GM23338 (cell line): ENCODE measurements around the gene KATNAL1. TPM values are rescaled to one million over a fixed set of nuclear protein-coding genes. Genes with fewer than 3 reads are reported as not detected.

Source experiments
- ATAC-seq: fragments of 200-7000 bp; cut with Tn5 transposase; 3 replicates; pipeline ENCODE4 v1.9.1; 2020
- DNase-seq: peaks from one replicate; pipeline ENCODE4 v3.0.0-alpha.2; 2015; ENCODE audit warnings: low spot score
- H2AFZ ChIP-seq: fragments of 200-600 bp; sonication (generic); 2 replicates; pipeline ENCODE4 v1.8.0; 2016; ENCODE audit warnings: antibody characterized with exemption, mild to moderate bottlenecking, moderate library complexity
- H3F3A ChIP-seq: fragments of 200-600 bp; sonication (generic); replicated peaks from 2 replicates; pipeline ENCODE4 v1.8.0; 2017; ENCODE audit warnings: antibody characterized with exemption, mixed run types, low read depth
- H3K27ac ChIP-seq: fragments of 200-600 bp; sonication (generic); 2 replicates; pipeline ENCODE4 v1.6.1; 2016; ENCODE audit warnings: low read depth
- H3K27me3 ChIP-seq: fragments of 200-600 bp; sonication (generic); 2 replicates; pipeline ENCODE4 v1.8.0; 2016; ENCODE audit warnings: mild to moderate bottlenecking, mixed run types, moderate library complexity; ENCODE audit not compliant: insufficient read depth
- H3K36me3 ChIP-seq: fragments of 200-600 bp; sonication (generic); 2 replicates; pipeline ENCODE4 v1.8.0; 2016; ENCODE audit warnings: mild to moderate bottlenecking; ENCODE audit not compliant: insufficient read depth
- H3K4me1 ChIP-seq: fragments of 200-600 bp; sonication (generic); 2 replicates; pipeline ENCODE4 v1.8.0; 2016; ENCODE audit warnings: mild to moderate bottlenecking, moderate library complexity; ENCODE audit not compliant: insufficient read depth
- H3K4me2 ChIP-seq: fragments of 200-600 bp; sonication (generic); 2 replicates; pipeline ENCODE4 v1.7.1; 2017; ENCODE audit warnings: mixed run types
- H3K4me3 ChIP-seq: fragments of 200-600 bp; sonication (generic); 2 replicates; pipeline ENCODE4 v1.6.1; 2016; ENCODE audit warnings: mixed run types
- H3K79me2 ChIP-seq: fragments of 200-600 bp; sonication (generic); replicated peaks from 2 replicates; pipeline ENCODE4 v1.8.0; 2017; ENCODE audit warnings: mild to moderate bottlenecking; ENCODE audit not compliant: insufficient read depth
- H3K9me2 ChIP-seq: fragments of 200-600 bp; sonication (generic); 2 replicates; pipeline ENCODE4 v1.8.0; 2017; ENCODE audit not compliant: insufficient read depth
- H4K20me1 ChIP-seq: fragments of 200-600 bp; sonication (generic); replicated peaks from 2 replicates; pipeline ENCODE4 v1.8.0; 2017; ENCODE audit warnings: mild to moderate bottlenecking; ENCODE audit not compliant: insufficient read depth
- H3K27ac Mint-ChIP-seq: 2 replicates; pipeline ENCODE4 v1.8.0; 2020; ENCODE audit warnings: inconsistent platforms, mild to moderate bottlenecking, moderate library complexity, mixed read lengths
- H3K27me3 Mint-ChIP-seq: 3 replicates; pipeline ENCODE4 v1.8.0; 2022; ENCODE audit warnings: low read depth, mild to moderate bottlenecking, moderate library complexity, mixed read lengths, inconsistent platforms; ENCODE audit not compliant: insufficient read depth, poor library complexity
- H3K36me3 Mint-ChIP-seq: 3 replicates; pipeline ENCODE4 v1.8.0; 2021; ENCODE audit warnings: low read depth, mild to moderate bottlenecking, inconsistent platforms, moderate library complexity, mixed read lengths
- H3K4me1 Mint-ChIP-seq: 3 replicates; pipeline ENCODE4 v1.8.0; 2020; ENCODE audit warnings: mild to moderate bottlenecking, inconsistent platforms, mixed read lengths
- H3K4me3 Mint-ChIP-seq: 3 replicates; pipeline ENCODE4 v1.8.0; 2021; ENCODE audit warnings: moderate library complexity, mild to moderate bottlenecking, inconsistent platforms, mixed read lengths
- H3K9me3 Mint-ChIP-seq: 3 replicates; pipeline ENCODE4 v1.8.0; 2020; ENCODE audit warnings: moderate library complexity, mild to moderate bottlenecking, inconsistent platforms, mixed read lengths
- CREB1 ChIP-seq: fragments of 250-450 bp; sonication (Bioruptor Pico); IDR thresholded peaks from 2 replicates; pipeline ENCODE4 v1.5.0; 2020; ENCODE audit warnings: low read depth, mild to moderate bottlenecking, moderate library complexity
- EZH2phosphoT487 ChIP-seq: fragments of 200-600 bp; sonication (generic); IDR thresholded peaks from one replicate; pipeline ENCODE4 v1.8.1; 2018; ENCODE audit warnings: antibody characterized with exemption; ENCODE audit not compliant: unreplicated experiment
- JUNB ChIP-seq: IDR thresholded peaks from one replicate; pipeline ENCODE4 v1.6.1; 2016; ENCODE audit warnings: antibody characterized with exemption; ENCODE audit not compliant: unreplicated experiment
- NANOG ChIP-seq: IDR thresholded peaks from 2 replicates; pipeline ENCODE4 v1.6.1; 2016; ENCODE audit warnings: antibody characterized with exemption, borderline replicate concordance
- POLR2AphosphoS5 ChIP-seq: IDR thresholded peaks from 2 replicates; pipeline ENCODE4 v1.6.1; 2016; ENCODE audit warnings: antibody characterized with exemption, low read depth
- ZNF114 ChIP-seq: fragments of 250-450 bp; sonication (Bioruptor Pico); IDR thresholded peaks from 2 replicates; pipeline ENCODE4 v1.5.0; 2020; ENCODE audit warnings: mild to moderate bottlenecking, moderate library complexity
- ZNF331 ChIP-seq: fragments of 250-450 bp; sonication (Bioruptor Pico); IDR thresholded peaks from 2 replicates; pipeline ENCODE4 v1.5.0; 2020; ENCODE audit warnings: low read depth, mild to moderate bottlenecking, moderate library complexity
- polyA plus RNA-seq: library from polyadenylated mRNA; unstranded; fragments of >200 nt; fragmentation: Nextera tagmentation; extraction: Ambion mirVana; gene quantifications from 2 replicates; pipeline ENCODE4 v1.2.1, GENCODE V29; 2016
- total RNA-seq: library from RNA; depleted of rRNA; stranded (reverse); fragments of >200 nt; shearing (Covaris generic); gene quantifications from 2 replicates; pipeline ENCODE4 v1.2.3, GENCODE V29; 2014
- TF ChIP-seq, protein P1 (sequence below): IDR thresholded peaks from one replicate; pipeline ENCODE4 v1.6.1; 2018; ENCODE audit warnings: antibody characterized with exemption; ENCODE audit not compliant: unreplicated experiment
- TF ChIP-seq, protein P2 (sequence below), 2 experiments: fragments of 200-600 bp in 1 of 2; sonication (generic) in 1 of 2; conservative IDR thresholded peaks; 2 replicates each; pipeline versions ENCODE4 v1.5.1 to v1.6.1; 2016 to 2017; ENCODE audit warnings: antibody characterized with exemption in 2 of 2, low read depth in 2 of 2, mild to moderate bottlenecking in 2 of 2, moderate library complexity in 1 of 2
- TF ChIP-seq, protein P3 (sequence below): fragments of 250-450 bp; sonication (Bioruptor Pico); IDR thresholded peaks from 2 replicates; pipeline ENCODE4 v1.5.0; 2020; ENCODE audit warnings: mild to moderate bottlenecking, moderate library complexity
- TF ChIP-seq, protein P4 (sequence below): IDR thresholded peaks from 2 replicates; pipeline ENCODE4 v1.6.1; 2016; ENCODE audit warnings: antibody characterized with exemption

Gene KATNAL1
- total and polyA plus RNA-seq, 2 experiments from 2014 or later, result 6.1 to 11.5 TPM

DNA sequence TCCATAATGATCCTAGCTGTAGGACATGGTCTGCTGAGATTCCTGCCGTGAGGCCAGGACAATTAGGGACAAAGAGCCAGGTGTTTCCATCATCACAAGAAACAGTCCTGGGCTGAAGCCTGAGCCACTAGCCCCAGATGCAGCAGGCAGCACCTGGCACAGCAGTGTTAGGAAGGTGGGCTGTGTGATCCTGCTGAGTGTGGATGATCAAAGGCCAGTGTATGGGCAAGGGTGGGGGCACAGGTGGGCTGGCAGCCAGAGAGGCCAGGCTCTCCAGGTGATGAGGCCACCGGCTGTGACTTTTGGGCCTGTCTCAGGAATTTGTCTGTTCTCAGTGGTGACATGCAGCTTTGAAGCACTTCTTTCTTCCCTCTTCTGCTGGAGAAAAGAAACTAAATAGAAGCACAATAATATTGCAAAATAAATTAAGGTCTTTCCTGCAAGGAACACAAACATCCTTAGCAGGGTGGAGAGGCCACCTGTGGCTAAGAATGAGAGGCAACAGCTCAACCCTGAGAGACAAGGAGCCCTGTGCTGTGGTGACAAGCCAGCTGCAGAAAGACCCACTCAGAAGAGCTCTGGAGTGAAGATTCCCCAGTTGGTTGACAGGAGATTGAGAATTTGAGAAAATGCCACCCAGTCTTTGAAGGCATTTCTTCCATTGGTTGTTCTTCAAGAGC is 127.6 kb downstream of the KATNAL1 start (continued):
- TF ChIP-seq, protein P1, sequence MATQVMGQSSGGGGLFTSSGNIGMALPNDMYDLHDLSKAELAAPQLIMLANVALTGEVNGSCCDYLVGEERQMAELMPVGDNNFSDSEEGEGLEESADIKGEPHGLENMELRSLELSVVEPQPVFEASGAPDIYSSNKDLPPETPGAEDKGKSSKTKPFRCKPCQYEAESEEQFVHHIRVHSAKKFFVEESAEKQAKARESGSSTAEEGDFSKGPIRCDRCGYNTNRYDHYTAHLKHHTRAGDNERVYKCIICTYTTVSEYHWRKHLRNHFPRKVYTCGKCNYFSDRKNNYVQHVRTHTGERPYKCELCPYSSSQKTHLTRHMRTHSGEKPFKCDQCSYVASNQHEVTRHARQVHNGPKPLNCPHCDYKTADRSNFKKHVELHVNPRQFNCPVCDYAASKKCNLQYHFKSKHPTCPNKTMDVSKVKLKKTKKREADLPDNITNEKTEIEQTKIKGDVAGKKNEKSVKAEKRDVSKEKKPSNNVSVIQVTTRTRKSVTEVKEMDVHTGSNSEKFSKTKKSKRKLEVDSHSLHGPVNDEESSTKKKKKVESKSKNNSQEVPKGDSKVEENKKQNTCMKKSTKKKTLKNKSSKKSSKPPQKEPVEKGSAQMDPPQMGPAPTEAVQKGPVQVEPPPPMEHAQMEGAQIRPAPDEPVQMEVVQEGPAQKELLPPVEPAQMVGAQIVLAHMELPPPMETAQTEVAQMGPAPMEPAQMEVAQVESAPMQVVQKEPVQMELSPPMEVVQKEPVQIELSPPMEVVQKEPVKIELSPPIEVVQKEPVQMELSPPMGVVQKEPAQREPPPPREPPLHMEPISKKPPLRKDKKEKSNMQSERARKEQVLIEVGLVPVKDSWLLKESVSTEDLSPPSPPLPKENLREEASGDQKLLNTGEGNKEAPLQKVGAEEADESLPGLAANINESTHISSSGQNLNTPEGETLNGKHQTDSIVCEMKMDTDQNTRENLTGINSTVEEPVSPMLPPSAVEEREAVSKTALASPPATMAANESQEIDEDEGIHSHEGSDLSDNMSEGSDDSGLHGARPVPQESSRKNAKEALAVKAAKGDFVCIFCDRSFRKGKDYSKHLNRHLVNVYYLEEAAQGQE, result no peak
- TF ChIP-seq ZNF331 (CRISPR knock-in tag) (no peak), CREB1 (CRISPR knock-in tag) (no peak), EZH2phosphoT487 (no peak)

DNA sequence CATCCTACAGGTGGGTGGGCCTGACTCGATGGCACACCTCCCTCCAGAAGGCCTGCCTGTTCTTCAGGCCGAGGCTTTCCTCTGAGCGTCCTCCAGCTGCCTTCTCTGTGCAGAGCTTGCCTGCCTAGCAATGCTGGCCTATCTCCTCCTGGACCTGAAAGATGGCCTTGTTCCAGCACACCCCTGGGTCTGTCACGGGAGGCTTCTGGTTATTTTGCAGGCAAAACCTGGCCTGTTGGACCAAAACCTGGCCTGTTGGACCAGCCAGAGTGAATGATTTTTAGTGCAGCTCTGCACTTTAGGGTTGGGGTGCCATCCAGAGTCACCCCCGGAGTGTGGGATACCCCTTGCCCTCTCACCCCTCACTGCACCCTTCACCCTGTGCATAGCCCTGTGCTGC is 128.4 kb downstream of the KATNAL1 start:
- H3K9me2 ChIP-seq, result no peaks in the 10 kb centered on the region
- H3K4me1 Mint-ChIP-seq, result peaks cover 9% of the 10 kb centered on the region
- H3K27ac ChIP-seq, result no peak overlapping the region
- H3K27ac Mint-ChIP-seq, result no peak overlapping the region
- H3K36me3 Mint-ChIP-seq, result no peaks in the 10 kb centered on the region
- no peak overlapping the region for H3K4me2 ChIP-seq
- H3K4me3 ChIP-seq, result no peak overlapping the region
- H3K4me1 ChIP-seq, result no peaks in the 10 kb centered on the region
- no peaks in the 10 kb centered on the region for H3K9me3 Mint-ChIP-seq
- H3K27me3 ChIP-seq, result no peaks in the 10 kb centered on the region
- peaks cover 2% of the 10 kb centered on the region for H3K27me3 Mint-ChIP-seq
- no peak overlapping the region for H3K4me3 Mint-ChIP-seq
- ATAC-seq (no peak), DNase-seq (no peak)
- H2AFZ ChIP-seq, result no peak overlapping the region
- no peaks in the 10 kb centered on the region for H4K20me1 ChIP-seq
- no peaks in the 10 kb centered on the region for H3K36me3 ChIP-seq
- no peaks in the 10 kb centered on the region for H3K79me2 ChIP-seq
- no peaks in the 10 kb centered on the region for H3F3A ChIP-seq
- no peak for TF ChIP-seq POLR2AphosphoS5
- TF ChIP-seq, protein P2, sequence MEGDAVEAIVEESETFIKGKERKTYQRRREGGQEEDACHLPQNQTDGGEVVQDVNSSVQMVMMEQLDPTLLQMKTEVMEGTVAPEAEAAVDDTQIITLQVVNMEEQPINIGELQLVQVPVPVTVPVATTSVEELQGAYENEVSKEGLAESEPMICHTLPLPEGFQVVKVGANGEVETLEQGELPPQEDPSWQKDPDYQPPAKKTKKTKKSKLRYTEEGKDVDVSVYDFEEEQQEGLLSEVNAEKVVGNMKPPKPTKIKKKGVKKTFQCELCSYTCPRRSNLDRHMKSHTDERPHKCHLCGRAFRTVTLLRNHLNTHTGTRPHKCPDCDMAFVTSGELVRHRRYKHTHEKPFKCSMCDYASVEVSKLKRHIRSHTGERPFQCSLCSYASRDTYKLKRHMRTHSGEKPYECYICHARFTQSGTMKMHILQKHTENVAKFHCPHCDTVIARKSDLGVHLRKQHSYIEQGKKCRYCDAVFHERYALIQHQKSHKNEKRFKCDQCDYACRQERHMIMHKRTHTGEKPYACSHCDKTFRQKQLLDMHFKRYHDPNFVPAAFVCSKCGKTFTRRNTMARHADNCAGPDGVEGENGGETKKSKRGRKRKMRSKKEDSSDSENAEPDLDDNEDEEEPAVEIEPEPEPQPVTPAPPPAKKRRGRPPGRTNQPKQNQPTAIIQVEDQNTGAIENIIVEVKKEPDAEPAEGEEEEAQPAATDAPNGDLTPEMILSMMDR (conservative IDR thresholded peaks at IDR 0.05; ENCODE audit: low read depth in 2 of 2), result no peak
- TF ChIP-seq, protein P3, sequence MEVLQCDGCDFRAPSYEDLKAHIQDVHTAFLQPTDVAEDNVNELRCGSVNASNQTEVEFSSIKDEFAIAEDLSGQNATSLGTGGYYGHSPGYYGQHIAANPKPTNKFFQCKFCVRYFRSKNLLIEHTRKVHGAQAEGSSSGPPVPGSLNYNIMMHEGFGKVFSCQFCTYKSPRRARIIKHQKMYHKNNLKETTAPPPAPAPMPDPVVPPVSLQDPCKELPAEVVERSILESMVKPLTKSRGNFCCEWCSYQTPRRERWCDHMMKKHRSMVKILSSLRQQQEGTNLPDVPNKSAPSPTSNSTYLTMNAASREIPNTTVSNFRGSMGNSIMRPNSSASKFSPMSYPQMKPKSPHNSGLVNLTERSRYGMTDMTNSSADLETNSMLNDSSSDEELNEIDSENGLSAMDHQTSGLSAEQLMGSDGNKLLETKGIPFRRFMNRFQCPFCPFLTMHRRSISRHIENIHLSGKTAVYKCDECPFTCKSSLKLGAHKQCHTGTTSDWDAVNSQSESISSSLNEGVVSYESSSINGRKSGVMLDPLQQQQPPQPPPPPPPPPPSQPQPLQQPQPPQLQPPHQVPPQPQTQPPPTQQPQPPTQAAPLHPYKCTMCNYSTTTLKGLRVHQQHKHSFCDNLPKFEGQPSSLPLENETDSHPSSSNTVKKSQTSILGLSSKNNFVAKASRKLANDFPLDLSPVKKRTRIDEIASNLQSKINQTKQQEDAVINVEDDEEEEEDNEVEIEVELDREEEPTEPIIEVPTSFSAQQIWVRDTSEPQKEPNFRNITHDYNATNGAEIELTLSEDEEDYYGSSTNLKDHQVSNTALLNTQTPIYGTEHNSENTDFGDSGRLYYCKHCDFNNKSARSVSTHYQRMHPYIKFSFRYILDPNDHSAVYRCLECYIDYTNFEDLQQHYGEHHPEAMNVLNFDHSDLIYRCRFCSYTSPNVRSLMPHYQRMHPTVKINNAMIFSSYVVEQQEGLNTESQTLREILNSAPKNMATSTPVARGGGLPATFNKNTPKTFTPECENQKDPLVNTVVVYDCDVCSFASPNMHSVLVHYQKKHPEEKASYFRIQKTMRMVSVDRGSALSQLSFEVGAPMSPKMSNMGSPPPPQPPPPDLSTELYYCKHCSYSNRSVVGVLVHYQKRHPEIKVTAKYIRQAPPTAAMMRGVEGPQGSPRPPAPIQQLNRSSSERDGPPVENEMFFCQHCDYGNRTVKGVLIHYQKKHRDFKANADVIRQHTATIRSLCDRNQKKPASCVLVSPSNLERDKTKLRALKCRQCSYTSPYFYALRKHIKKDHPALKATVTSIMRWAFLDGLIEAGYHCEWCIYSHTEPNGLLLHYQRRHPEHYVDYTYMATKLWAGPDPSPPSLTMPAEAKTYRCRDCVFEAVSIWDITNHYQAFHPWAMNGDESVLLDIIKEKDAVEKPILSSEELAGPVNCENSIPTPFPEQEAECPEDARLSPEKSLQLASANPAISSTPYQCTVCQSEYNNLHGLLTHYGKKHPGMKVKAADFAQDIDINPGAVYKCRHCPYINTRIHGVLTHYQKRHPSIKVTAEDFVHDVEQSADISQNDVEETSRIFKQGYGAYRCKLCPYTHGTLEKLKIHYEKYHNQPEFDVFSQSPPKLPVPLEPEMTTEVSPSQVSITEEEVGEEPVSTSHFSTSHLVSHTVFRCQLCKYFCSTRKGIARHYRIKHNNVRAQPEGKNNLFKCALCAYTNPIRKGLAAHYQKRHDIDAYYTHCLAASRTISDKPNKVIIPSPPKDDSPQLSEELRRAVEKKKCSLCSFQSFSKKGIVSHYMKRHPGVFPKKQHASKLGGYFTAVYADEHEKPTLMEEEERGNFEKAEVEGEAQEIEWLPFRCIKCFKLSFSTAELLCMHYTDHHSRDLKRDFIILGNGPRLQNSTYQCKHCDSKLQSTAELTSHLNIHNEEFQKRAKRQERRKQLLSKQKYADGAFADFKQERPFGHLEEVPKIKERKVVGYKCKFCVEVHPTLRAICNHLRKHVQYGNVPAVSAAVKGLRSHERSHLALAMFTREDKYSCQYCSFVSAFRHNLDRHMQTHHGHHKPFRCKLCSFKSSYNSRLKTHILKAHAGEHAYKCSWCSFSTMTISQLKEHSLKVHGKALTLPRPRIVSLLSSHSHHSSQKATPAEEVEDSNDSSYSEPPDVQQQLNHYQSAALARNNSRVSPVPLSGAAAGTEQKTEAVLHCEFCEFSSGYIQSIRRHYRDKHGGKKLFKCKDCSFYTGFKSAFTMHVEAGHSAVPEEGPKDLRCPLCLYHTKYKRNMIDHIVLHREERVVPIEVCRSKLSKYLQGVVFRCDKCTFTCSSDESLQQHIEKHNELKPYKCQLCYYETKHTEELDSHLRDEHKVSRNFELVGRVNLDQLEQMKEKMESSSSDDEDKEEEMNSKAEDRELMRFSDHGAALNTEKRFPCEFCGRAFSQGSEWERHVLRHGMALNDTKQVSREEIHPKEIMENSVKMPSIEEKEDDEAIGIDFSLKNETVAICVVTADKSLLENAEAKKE (CRISPR knock-in tag), result no peak
- TF ChIP-seq ZNF114 (CRISPR knock-in tag), result no peak
- no peak for TF ChIP-seq JUNB
- TF ChIP-seq ZNF331 (CRISPR knock-in tag), result no peak
- TF ChIP-seq, protein P4, sequence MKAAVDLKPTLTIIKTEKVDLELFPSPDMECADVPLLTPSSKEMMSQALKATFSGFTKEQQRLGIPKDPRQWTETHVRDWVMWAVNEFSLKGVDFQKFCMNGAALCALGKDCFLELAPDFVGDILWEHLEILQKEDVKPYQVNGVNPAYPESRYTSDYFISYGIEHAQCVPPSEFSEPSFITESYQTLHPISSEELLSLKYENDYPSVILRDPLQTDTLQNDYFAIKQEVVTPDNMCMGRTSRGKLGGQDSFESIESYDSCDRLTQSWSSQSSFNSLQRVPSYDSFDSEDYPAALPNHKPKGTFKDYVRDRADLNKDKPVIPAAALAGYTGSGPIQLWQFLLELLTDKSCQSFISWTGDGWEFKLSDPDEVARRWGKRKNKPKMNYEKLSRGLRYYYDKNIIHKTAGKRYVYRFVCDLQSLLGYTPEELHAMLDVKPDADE, result no peak
- TF ChIP-seq NANOG, result no peak
